GM18498 (cell line): ENCODE results near the gene NTN1.

Experiments used
- ATAC-seq: cut with Tn5 transposase; IDR thresholded peaks from one replicate; pipeline ENCODE4 v1.9.1; 2021; ENCODE audit warnings: mild to moderate bottlenecking, moderate library complexity; ENCODE audit not compliant: unreplicated experiment

NTN1 gene

DNA sequence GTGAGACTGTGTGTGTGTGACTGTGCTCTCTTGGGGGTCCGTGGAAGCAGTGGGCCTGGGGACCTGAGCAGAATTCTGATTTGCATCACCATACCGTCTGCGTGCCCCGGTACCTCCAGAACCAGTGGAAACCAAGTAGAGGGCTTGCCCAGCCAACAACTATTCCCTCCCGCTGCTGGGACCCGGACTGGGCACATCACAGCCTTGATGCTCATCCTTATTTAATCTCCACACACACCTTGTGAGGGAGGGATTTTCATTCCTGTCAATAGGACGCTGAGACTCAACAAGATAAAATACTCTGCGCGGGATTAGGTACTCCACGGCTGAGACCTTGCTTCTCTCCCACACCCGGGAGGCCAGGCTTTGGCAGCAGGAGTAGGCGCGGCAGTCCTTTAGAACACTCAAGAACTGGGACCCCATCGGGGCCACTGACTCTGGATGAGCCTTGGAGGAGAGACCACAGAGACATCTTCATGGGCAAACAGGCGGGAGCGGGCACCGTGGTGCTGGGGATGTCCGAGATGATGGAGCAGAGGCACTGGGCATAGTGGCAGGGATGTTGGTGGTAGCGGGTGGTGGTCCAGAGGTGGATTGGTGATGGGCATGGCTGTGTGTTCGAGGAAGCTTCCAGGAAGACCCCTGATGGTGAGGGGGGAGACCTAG is 208.0 kb downstream of the NTN1 start:
- no peak for ATAC-seq

DNA sequence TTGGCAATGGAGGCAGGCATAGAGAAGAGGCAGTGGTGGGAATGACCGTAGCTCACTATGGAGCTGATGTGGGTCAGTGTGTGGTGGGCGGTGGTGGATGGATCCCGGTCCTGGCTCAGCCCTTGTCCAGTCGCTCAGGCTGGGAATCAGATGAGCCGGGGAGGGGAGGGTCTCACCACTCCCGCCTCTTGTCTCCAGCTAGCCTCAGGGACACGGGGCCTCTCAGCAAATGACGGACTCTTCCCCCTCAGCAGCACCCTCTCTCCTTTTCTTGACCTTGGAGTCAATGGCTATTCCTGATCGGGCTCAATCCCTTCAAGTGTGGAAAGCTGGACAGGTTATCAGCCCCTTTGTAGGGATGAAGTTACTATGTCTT is 208.5 kb downstream of the NTN1 start:
- no peak for ATAC-seq

DNA sequence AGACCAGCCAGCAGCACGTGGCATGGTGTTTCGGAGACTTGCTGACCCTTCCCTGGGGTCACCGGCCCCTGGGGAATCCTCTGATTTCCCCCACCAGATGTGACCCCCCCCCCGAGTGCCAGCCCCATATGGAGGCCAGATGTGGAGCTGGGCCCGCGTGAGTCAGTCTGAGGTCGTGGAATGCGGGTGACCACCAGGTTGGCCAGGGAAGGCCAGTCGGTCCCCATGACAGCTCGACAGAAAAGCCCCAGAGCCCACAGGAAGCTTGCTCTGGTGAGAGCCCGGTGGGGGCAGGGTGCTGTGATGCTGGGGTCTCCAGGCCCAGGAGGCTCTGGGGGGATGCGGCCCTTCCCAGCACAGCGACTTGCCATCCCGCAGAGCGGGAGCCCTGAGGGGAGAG is 209.0 kb downstream of the NTN1 start:
- ATAC-seq: no peak

DNA sequence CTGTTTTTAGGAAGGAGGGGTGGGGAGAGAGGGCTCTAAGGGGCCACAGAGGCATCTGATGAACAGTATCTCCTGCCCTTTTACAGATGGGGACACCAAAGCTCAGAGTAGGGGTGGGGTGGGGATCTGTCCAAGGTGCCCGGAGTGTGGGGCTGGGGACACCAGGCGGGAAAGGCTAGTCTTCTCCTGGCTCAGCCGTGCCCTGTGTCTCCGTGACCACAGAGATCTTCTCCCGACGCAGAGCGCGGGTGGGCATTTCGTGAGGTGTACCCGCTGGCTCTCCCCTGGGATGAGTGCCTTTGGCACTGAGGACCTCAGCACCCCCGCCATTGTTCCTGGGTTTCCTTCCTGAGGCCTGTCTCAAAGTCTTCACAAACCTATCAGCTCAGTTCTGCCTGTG is 209.6 kb downstream of the NTN1 start:
- ATAC-seq: no peak

DNA sequence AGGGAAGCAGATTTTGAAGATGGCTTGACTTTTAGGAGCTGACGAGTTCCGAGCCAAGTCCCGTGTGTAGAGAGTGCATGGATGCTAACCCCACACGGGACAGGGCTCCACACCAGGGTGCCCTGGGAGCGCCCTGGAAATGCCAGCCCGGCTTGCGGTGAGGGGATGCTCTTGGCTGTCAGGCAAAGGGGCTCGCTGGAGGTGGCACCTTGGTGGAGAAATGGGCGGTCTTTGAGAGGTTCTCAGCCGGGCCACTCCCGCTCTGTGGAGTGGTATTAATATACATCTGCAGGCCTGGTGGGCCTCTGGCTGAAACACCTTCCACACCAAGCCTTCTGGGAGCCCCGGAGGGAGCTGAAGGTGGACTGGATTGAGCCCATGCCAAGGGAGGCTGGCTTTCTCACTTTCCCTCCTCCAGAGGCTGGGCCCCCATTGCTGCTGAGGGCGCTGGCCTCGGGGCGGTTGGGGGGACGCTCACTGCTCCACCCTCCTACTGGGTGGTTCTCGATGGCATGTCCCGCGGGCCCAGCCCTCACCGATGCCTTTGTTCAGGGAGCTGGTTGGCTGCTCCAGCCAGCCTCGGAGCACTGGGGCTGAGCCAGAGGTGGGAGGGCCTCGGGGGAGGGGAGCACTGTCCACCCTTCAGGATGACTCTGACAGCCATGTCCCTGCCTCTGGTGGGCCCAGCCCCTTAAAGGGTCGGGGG is 210.3 kb downstream of the NTN1 start:
- no peak for ATAC-seq

DNA sequence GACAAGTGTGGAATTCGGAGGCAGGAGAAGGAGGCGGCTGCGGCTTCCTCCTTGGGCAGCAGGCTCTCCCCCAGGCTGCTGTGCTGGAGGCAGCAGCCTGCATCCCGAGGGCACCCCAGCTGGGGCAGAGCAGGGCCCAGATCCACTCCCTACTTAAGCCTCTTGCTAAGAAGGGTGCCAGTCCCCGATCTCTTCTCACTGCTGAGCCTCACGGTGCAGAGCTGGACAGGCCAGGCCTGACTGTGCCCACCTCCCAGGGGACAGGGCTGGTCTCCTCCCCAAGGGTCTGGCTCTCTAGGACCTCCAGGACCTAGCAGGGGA is 210.8 kb downstream of the NTN1 start:
- no peak for ATAC-seq

DNA sequence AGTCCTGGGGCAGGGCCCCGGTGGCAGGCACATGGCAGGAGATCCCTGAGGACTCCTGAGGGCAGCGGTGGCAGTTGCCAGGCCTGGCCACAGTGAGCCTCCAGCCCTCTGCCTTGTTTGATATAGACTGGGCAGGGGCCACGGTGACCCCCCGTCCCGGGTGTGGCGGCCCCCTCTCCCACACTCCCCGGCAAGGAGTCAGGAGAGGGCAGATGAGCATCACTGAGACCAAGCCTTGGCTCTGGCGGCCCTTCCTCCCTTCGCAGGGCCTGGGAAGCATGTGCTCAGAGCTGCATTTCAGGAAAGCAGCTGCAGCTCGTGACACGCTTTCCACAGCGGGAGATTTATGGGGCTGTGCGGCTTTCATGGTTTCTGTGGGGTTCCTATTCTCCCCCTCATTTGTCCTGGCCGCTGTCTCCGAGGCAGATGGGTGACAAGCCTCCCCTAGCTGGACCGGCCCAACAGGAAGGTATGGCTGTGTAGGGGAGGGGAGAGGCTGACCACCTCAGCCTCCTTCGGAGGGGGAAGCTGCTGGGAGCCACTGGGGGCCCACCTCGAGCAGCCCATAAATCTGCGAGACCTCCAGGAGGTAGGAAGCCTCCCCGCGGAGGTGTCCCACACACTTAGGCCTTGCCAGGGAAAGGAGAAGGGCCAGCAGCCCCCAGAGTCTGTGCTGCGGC is 211.4 kb downstream of the NTN1 start:
- ATAC-seq: no peak

DNA sequence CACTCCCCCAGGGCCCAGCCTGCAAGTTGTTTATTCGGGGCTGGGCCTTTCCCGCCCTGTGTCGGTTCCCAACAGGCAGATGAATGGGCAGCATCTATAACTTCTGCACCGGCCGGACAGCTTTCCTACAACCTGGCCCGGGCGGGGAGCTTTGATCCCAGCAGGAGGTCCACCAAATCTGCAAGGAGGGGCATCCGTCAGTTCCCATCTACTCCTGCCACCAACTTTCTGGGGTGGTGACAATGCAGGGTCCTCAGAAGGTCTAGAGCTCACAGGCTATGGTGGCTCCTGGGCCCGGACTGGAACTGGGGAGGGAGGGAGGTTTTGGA is 211.9 kb downstream of the NTN1 start:
- no peak for ATAC-seq

DNA sequence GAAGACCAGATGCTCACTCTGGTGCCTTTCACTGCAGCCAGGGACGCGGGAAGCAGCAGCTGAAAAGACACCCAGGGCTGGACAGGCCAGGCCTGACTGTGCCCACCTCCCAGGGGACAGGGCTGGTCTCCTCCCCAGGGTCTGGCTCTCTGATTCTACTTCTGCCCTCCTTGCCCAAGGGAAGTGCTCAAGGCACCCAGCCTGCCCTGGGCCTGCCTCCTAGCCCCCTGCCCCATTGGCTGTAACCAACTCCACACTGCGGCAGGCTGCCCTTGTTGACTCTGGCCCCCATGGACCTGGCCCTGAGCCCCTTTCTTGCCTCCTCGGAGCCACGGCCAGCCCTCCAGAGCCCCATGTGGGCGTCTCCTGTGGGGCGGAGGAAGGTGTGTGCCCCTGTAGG is 212.5 kb downstream of the NTN1 start:
- no peak for ATAC-seq

DNA sequence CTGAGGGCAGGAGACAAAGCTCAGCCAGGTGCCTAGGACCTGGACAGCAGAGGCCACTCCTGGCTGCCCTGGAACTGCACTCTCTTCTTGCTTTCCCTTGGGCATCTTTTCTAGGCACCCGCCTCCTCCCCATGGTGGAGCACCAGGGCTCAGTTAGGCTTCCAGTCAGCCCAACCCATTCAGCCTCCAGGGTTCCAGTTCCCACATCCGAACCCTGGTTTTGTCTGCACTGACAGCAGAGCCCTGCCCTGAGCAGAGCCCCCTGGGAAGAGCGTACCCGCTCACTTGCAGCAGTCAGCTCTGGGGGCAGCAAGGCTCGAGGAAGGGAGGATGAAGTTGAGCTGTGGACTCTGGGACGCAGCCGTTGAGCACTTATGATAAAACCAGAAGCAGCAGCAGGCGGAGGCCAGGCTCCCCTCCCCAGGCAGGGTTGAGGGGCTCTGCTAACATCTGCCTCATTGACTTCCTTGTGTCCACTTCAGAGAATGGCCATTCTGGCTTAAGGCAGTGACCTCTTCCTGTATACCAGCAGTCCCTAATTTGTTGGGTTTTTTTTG is 213.2 kb downstream of the NTN1 start:
- ATAC-seq: no peak

DNA sequence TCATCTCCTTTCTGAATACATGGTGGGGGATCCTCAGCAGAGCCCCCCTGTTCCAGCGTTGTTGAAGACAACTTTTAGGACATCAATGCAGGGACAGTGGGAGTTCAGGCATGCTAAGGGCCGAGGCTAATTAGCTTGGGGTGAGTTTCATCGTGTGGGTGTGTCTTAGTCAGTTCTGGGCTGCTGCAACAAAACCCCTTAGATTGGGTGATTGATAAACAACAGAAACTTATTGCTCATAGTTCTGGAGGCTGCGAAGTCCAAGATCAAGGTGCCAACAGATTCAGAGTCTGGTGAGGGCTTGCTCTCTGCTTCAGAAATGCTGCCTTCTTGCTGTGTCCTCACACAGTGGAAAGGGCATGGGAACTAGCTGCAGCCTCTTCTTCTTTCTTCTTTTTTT is 214.0 kb downstream of the NTN1 start:
- ATAC-seq: no peak

DNA sequence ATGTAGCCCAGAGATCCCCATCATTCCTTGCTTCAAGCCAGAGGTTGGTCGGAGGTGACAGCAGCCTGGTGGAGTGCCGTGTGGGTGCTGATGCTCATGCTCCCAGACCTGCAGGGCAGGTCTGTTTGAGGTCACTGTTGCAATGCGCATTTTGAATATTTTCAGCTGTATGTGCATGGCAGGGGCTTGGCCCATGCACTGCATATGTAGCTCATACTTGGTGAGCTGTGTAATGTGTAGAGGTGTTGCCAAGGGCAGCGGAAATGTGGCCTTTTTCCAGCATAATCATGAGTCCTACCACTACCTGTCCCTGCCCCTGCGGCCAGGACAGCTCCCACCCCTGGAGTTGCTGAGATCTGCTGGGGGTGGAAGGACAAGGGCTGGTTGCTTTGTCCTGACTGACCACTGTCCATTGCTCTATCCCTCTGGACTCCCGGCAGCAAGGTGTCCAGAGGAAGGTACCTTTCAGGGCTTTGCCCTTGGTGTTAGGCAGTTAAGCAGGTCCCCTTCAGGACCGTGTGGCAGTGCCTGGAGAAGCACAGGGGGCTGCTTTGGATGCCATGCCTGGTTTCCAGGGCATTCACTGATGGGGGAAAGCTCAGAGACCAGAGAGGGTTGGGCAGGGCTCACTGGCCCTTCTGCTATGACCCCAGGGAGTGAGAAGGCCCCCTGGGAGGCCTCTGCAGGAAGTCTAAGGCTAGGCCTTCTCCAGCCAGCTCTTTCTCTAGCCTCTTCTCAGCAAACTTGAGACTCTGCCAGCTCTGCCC is 215.2 kb downstream of the NTN1 start:
- no peak for ATAC-seq

DNA sequence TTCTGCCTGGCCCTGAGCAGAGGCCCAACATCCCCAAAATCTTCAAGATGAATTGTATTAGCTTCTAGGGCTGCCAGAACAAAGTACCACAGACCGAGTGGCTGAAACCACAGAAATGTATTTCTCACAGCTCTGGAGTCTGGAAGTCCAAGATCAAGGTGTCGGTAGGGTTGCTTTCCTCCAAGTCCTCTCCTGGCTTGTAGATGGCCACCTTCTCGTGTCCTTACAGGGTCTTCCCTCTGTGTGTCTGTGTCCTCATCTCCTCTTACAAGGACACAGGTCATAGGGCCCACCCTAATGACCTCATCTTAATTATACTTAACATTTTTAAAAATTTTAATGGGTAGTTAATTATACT is 215.7 kb downstream of the NTN1 start:
- ATAC-seq: no peak

DNA sequence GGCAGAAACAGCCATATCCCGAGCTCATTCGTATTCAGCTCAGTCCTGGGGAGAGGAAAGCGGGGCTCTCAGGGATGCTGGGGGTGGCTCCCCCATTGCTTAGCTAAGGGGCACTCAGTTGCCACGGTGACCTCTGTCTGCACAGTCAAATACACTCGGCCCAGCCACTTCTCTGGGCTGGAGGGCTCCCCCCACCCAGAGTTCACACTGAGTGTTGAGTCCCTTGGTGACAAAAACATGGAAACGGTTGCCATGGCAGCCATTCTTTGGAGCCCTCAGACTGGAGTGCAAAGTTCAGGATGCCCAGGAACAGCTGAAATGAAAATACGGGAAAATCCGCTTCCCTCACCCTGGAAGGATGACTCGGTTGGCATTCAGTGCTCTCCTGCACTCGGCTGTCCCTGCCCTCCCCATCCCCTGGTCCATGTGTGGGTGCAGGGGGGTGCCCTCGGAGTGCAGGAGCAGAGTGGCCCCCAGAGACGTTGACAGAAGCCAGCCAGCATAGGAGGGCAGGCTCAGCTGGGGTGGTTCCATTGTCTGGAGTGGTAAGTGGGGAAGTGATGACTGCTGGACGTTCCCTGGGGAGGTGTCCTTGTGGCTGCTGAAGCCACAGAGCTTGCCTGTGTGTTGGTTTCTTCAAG is 216.5 kb downstream of the NTN1 start:
- no peak for ATAC-seq

DNA sequence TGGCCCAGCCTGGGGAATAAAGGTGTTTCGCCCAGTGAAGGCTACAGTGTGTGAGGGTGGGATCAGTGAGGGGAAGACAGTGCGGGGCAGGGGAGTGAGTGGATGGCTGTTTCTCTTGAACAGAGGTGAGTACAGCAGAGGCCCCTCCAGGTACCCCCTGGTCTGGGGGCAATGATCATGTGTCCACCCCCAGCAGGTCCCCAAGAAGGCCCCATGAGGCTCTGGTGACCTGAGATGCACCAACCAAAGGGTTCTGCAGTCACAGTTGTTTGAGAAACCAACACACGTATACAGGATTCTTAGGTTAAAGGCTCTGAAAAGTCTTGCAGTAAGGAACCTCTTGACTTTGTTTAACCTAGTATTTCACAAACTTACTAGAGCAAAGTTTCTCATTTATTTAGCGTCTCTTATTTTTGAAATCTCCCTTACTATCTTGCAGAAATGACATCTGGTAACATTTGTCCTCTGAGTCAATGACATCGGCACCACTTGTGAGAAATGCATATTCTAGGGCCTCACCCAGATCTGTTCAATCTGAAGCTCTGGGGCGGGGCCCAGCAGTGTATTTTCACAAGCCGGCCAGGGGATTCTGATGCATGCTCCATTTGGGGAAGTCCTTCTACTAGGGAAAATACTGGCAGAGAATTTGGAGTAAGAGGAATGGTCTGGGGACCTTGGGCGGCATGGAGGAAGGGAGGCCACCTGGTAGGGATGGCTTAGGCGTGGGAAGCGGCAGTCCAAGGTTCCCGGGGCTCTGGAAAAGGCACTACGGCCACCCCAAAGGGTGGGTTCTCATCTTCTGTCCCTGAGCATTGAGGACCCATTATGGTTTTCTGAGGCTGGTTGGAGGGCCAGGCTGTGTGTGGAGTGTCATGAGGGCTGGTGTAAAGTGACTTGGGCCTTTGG is 217.3 kb downstream of the NTN1 start:
- ATAC-seq: no peak

DNA sequence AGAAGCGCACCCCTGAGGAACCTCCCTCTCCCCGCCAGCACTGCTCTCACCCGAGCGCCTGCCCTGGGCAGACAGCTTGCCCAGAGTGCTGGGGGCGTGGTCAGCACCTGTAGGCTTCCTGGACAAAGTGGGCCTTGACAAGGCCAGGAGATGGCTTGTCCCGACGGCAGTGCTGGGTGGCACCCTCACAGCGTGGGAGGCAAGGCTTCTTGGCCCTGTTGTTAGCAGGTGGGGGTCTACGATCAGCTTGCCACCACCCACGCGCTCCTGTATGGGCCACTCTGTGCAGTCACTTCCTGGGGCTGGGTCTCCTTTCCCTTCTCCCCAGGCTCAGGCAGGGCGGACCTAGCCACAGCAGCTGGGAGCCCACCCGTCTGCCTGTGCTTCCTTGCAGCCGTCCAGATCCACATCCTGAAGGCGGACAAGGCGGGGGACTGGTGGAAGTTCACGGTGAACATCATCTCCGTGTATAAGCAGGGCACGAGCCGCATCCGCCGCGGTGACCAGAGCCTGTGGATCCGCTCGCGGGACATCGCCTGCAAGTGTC is 218.0 kb downstream of the NTN1 start:
- ATAC-seq: no peak

DNA sequence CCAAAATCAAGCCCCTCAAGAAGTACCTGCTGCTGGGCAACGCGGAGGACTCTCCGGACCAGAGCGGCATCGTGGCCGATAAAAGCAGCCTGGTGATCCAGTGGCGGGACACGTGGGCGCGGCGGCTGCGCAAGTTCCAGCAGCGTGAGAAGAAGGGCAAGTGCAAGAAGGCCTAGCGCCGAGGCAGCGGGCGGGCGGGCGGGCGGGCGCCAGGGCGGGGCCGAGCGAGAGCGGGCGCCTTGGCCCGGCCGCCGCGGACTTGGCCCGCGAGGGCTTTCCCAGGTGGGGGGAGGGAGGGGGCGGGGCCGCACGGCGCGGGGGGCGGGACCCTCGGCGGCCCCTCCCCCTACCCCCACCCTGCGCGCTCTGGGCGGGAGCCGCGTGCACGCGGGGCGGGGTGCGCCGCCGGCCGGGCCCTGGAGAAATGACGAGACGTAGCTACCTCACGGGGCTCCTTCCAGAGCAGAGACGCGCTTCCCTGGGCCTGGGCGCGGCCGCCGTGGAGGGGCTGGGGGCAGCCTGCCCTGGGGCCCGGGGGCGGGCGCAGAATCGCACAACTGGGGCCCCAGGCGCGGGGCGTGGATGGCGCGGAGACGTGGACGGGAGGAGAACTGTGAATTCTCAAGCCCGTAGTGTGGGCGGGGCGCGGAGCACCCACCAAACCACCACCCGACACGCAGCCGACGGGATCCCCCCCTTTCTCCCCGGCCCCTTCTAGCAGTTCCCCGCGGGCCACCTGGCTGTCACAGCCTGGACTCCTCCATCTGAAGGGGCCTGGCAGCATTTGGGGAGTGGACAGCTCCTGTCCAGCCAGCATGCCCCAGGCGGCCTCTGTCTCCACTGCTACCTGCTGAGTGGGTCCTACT is 218.7 kb downstream of the NTN1 start:
- peak; percentile 73 for ATAC-seq

DNA sequence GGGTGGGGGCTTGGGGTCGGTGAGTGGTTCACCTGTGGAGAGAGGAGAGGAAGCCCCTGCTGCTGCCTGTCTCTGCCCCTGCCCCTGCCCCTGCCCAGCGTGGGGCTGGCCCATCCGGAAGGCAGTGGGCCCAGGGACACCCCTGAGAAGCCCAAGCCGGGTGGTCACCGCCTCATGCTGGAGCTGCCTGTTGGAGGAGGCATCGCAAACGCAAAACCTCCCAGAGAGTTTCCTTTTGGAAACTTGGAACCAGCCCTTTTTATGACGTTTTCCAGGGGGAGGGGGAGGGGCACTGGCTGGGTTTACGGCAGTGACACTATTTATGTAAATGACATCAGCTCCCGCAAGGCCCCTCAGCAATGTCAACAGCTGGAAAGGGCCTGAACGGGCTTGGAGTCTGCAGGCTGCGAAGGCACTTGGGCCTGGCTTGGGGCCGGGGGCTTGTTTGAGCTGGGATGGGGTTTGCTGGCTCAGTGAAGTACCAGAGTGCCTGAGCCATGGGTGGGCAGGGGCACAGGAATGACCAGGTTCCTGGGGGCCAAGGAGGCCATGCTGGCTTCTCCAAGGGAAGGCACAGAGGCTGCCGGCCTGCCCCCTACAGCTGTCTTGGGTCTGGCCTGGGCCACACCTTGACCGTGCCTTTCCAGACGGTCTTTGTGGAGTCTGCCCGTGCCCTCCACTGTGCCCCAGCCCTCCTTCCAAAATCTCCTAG is 219.5 kb downstream of the NTN1 start:
- ATAC-seq: no peak
